GM19397 (cell line): ENCODE measurements around the gene DRGX.

Experiments used
- ATAC-seq: cut with Tn5 transposase; IDR thresholded peaks from one replicate; pipeline ENCODE4 v1.9.1; 2021; ENCODE audit warnings: mild to moderate bottlenecking, moderate library complexity; ENCODE audit not compliant: unreplicated experiment

DRGX gene

GRCh38 chr10:49349390-49349789, 46.5 kb downstream of the DRGX start:
- no peak for ATAC-seq

GRCh38 chr10:49348593-49348992, 47.3 kb downstream of the DRGX start:
- no peak for ATAC-seq

GRCh38 chr10:49347827-49348226, 48.1 kb downstream of the DRGX start:
- no peak for ATAC-seq

- ATAC-seq: no peak
These were observed 48.5 kb downstream of the DRGX start for GRCh38 chr10:49347342-49347741.

- no peak for ATAC-seq
These were observed 51.0 kb downstream of the DRGX start for GRCh38 chr10:49344840-49345239.

- no peak for ATAC-seq
These were observed 57.3 kb downstream of the DRGX start for GRCh38 chr10:49338604-49339003.

- ATAC-seq: no peak
These were observed 60.4 kb downstream of the DRGX start for GRCh38 chr10:49335364-49335972.

- no peak for ATAC-seq
These were observed 60.9 kb downstream of the DRGX start for GRCh38 chr10:49334964-49335363.

- ATAC-seq: no peak
These were observed 62.7 kb downstream of the DRGX start for GRCh38 chr10:49333192-49333591.

- no peak for ATAC-seq
These were observed 63.1 kb downstream of the DRGX start for GRCh38 chr10:49332768-49333167.

GRCh38 chr10:49332333-49332732, 63.6 kb downstream of the DRGX start:
- ATAC-seq: no peak

GRCh38 chr10:49331431-49331830, 64.5 kb downstream of the DRGX start:
- no peak for ATAC-seq

- no peak for ATAC-seq
These were observed 65.7 kb downstream of the DRGX start for GRCh38 chr10:49330127-49330665.

- no peak for ATAC-seq
These were observed 66.8 kb downstream of the DRGX start for GRCh38 chr10:49329146-49329505.

GRCh38 chr10:49328401-49329145, 67.3 kb downstream of the DRGX start:
- ATAC-seq: no peak

- no peak for ATAC-seq
These were observed 68.7 kb downstream of the DRGX start for GRCh38 chr10:49327036-49327813.

GRCh38 chr10:49325916-49326783, 69.7 kb downstream of the DRGX start:
- ATAC-seq: no peak

- ATAC-seq: no peak
These were observed 70.6 kb downstream of the DRGX start for GRCh38 chr10:49325131-49325915.

- no peak for ATAC-seq
These were observed 71.2 kb downstream of the DRGX start for GRCh38 chr10:49324711-49325110.

- ATAC-seq: no peak
These were observed 72.0 kb downstream of the DRGX start for GRCh38 chr10:49323896-49324270.
